Upper lobe of right lung (tissue), 1 donor: Measurements from ENCODE around the gene COQ4. TPM values are rescaled to one million over a fixed set of nuclear protein-coding genes. Genes with fewer than 3 reads are reported as not detected.
A peak's percentile ranks its signal among the peaks of the same experiment; 100 is the strongest.

ENCODE experiments used
- ATAC-seq: fragments of 200-7000 bp; cut with Tn5 transposase; one replicate; pipeline ENCODE4 v1.9.1; 2020; ENCODE audit warnings: mild to moderate bottlenecking, moderate library complexity
- DNase-seq: peaks from one replicate; pipeline ENCODE4 v3.0.0-alpha.2; 2020
- H3K27ac ChIP-seq: fragments of 200-600 bp; one replicate; pipeline ENCODE4 v1.8.0; 2022
- H3K27me3 ChIP-seq: fragments of 200-600 bp; one replicate; pipeline ENCODE4 v1.8.0; 2022; ENCODE audit warnings: mild to moderate bottlenecking
- H3K36me3 ChIP-seq: fragments of 200-600 bp; one replicate; pipeline ENCODE4 v1.8.0; 2022
- H3K4me1 ChIP-seq: fragments of 200-600 bp; one replicate; pipeline ENCODE4 v1.8.0; 2022
- H3K4me3 ChIP-seq: fragments of 200-600 bp; one replicate; pipeline ENCODE4 v1.8.0; 2022; ENCODE audit warnings: mild to moderate bottlenecking
- H3K9me3 ChIP-seq: fragments of 200-600 bp; one replicate; pipeline ENCODE4 v1.8.0; 2022
- intact Hi-C: fragments of 100-400 bp; cut with DNase I; formaldehyde crosslinking; loops from one replicate; pipeline ENCODE4 v1.11.0; 2022
- total RNA-seq: library from RNA; stranded (reverse); fragmentation: NEBNext Ultra II Directional; extraction: Animal tissue kit (Norgen Biotek cat#: 25700); gene quantifications from one replicate; pipeline ENCODE4 v1.2.1, GENCODE V29; 2021
- TF ChIP-seq, protein P1 (sequence below): fragments of 200-600 bp; IDR thresholded peaks from one replicate; pipeline ENCODE4 v1.8.0; 2022; ENCODE audit warnings: antibody characterized with exemption
- donor health status: DM: no; HTN: yes; CAD: no; lungs with severe emphysema.

Gene COQ4
- total RNA-seq, 1 donor from 2014 or later: 31.0 TPM

DNA sequence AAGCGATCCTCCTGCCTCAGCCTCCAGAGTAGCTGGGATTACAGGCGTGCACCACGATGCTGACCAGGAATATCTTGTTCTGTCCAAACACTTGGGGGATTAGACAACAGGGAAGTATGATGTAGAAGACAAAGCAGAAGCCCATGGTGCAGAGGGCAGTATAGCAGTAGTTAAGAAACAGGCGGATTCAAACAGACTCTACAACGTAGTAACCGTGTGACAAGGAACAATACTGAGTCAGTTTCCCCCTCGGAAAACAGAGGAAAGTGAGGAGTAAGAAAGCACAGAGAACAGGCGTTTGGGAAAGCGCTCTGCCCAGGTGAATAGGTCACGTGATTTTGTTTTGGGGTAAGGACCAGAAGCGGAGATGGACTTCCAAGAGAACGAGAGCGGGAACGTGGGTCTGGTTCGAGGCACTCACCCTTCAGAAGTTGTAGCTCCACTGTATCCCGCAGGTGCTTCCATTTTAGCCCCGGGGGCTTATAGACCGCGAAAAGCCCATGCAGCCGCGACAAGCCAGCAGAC, 698 bp upstream of the COQ4 start:
- H3K27ac ChIP-seq: peak overlapping the region; percentile 89
- H3K36me3 ChIP-seq: peaks cover 28% of the 10 kb centered on the region
- intact Hi-C loops: no loop called here
- peaks cover 18% of the 10 kb centered on the region for H3K4me1 ChIP-seq
- no peaks in the 10 kb centered on the region for H3K27me3 ChIP-seq
- TF ChIP-seq, protein P1, sequence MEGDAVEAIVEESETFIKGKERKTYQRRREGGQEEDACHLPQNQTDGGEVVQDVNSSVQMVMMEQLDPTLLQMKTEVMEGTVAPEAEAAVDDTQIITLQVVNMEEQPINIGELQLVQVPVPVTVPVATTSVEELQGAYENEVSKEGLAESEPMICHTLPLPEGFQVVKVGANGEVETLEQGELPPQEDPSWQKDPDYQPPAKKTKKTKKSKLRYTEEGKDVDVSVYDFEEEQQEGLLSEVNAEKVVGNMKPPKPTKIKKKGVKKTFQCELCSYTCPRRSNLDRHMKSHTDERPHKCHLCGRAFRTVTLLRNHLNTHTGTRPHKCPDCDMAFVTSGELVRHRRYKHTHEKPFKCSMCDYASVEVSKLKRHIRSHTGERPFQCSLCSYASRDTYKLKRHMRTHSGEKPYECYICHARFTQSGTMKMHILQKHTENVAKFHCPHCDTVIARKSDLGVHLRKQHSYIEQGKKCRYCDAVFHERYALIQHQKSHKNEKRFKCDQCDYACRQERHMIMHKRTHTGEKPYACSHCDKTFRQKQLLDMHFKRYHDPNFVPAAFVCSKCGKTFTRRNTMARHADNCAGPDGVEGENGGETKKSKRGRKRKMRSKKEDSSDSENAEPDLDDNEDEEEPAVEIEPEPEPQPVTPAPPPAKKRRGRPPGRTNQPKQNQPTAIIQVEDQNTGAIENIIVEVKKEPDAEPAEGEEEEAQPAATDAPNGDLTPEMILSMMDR: no peak
- peak overlapping the region; percentile 73 for H3K4me3 ChIP-seq
- DNase-seq: no peak
- no peaks in the 10 kb centered on the region for H3K9me3 ChIP-seq
- ATAC-seq: peak; percentile 1

DNA sequence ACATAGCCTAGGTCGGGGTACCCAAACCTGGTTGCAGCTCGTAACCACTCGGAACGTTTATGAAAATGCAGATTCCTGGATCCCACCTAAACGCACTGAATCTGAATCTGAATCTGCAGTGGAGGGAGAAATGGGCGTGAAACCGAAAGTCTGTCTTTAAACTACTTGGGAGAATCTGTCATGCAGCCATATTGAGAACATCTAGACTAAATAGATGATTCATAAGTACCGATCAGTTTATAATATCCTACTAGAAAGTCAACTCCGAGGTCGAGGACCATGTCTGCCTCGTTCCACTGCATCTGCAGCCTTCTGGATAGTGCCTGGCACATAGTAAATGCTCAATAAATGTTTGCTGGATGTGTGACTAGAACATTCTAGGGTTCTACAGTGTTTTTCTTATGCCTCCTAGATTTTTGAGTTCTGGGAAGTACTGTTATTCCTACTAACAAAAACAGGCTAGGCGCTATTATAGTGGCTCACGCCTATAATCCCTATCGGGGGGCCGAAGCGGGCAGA, 632 bp downstream of the COQ4 start:
- peak overlapping the region; percentile 89 for H3K27ac ChIP-seq
- TF ChIP-seq, protein P1: no peak
- intact Hi-C loops: no loop called here
- peak overlapping the region; percentile 73 for H3K4me3 ChIP-seq
- H3K9me3 ChIP-seq: no peaks in the 10 kb centered on the region
- ATAC-seq (no peak), DNase-seq (no peak)
- H3K27me3 ChIP-seq: no peaks in the 10 kb centered on the region
- peaks cover 16% of the 10 kb centered on the region for H3K36me3 ChIP-seq
- peaks cover 18% of the 10 kb centered on the region for H3K4me1 ChIP-seq

DNA sequence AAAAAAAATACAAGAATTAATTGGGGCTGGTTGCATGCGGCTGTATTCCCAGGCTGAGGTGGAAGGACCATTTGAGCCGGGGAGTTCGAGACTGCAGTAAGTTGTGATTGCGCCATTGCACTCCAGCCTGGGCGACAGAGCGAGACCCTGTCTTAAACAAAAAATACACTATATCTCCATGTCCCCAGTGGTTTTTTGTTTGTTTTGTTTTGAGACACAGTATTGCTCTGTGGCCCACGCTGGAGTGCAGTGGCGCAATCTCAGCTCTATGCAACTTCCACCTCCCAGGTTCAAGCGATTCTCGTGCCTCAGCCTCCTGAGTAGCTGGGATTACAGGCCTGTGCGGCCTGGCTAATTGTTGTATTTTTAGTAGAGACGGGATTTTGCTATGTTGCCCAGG, 1.2 kb downstream of the COQ4 start:
- Histone ChIP-seq H3K27ac (no peak overlapping the region), H3K36me3 (peaks cover 21% of the 10 kb centered on the region), H3K4me3 (peak overlapping the region; percentile 73), H3K4me1 (peaks cover 18% of the 10 kb centered on the region), H3K27me3 (no peaks in the 10 kb centered on the region), H3K9me3 (no peaks in the 10 kb centered on the region)
- TF ChIP-seq, protein P1: no peak
- DNase-seq: no peak
- intact Hi-C loops: no loop called here
- no peak for ATAC-seq

DNA sequence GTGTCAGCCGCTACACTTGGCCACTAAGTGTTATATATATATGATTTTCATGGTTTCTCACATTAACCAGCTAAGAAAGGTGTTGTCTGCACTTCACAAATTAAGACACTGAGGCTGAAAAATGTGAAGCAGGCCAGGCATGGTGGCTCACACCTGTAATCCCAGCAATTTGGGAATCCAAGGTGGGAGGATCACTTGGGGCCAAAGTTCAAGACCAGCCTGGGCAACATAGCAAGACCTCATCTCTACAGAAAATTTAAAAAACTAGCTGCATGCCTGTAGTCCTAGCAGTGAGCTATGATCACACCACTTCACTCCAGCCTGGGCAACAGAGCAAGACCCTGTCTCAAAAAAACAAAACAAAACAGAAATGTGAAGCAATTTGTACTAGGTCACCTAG, 1.8 kb downstream of the COQ4 start:
- DNase-seq: no peak
- intact Hi-C loops: no loop called here
- no peaks in the 10 kb centered on the region for H3K9me3 ChIP-seq

GRCh38 chr9:128325629-128326028, 3.0 kb downstream of the COQ4 start:
- intact Hi-C loops: no loop called here
- Histone ChIP-seq H3K36me3 (peaks cover 13% of the 10 kb centered on the region), H3K4me3 (no peak overlapping the region), H3K27me3 (no peaks in the 10 kb centered on the region), H3K4me1 (peaks cover 18% of the 10 kb centered on the region), H3K9me3 (no peaks in the 10 kb centered on the region), H3K27ac (no peak overlapping the region)
- no peak for ATAC-seq
- no peak for DNase-seq
- TF ChIP-seq, protein P1: no peak

More for the DNA sequence above, 1.8 kb downstream of the COQ4 start:
- Histone ChIP-seq H3K4me3 (no peak overlapping the region), H3K4me1 (peaks cover 18% of the 10 kb centered on the region), H3K27me3 (no peaks in the 10 kb centered on the region), H3K27ac (no peak overlapping the region), H3K36me3 (peaks cover 21% of the 10 kb centered on the region)
- TF ChIP-seq, protein P1: no peak
- ATAC-seq: no peak
